HG03045 (cell line): ENCODE results near the gene TBC1D3B.
"Not testable (repeated sequence)": the region's sequence is repeated elsewhere in the genome, so short reads cannot be mapped to it uniquely, and the experiment has no call there.

Experiments
- ATAC-seq: cut with Tn5 transposase; IDR thresholded peaks from one replicate; pipeline ENCODE4 v1.9.1; 2021; ENCODE audit warnings: mild to moderate bottlenecking, moderate library complexity; ENCODE audit not compliant: unreplicated experiment

The TBC1D3B gene

GRCh38 chr17:36201506-36201905, 25.1 kb upstream of the TBC1D3B start:
- ATAC-seq, result not testable (repeated sequence)

- ATAC-seq, result not testable (repeated sequence)
These were observed 24.7 kb upstream of the TBC1D3B start for GRCh38 chr17:36201102-36201501.

GRCh38 chr17:36198831-36199465, 22.5 kb upstream of the TBC1D3B start:
- ATAC-seq, result no peak

- ATAC-seq, result no peak
These were observed 20.9 kb upstream of the TBC1D3B start for GRCh38 chr17:36197387-36197703.

GRCh38 chr17:36196131-36196486, 19.7 kb upstream of the TBC1D3B start:
- no peak for ATAC-seq

GRCh38 chr17:36195434-36196130, 19.1 kb upstream of the TBC1D3B start:
- no peak for ATAC-seq

- not testable (repeated sequence) for ATAC-seq
These were observed 18.5 kb upstream of the TBC1D3B start for GRCh38 chr17:36194832-36195433.

GRCh38 chr17:36194147-36194831, 17.9 kb upstream of the TBC1D3B start:
- ATAC-seq, result not testable (repeated sequence)

GRCh38 chr17:36193216-36193775, 16.9 kb upstream of the TBC1D3B start:
- no peak for ATAC-seq

GRCh38 chr17:36190549-36191330, 14.3 kb upstream of the TBC1D3B start:
- not testable (repeated sequence) for ATAC-seq

GRCh38 chr17:36189993-36190392, 13.6 kb upstream of the TBC1D3B start:
- ATAC-seq, result not testable (repeated sequence)

GRCh38 chr17:36188891-36189306, 12.5 kb upstream of the TBC1D3B start:
- peak; percentile 39 for ATAC-seq

- not testable (repeated sequence) for ATAC-seq
These were observed 11.7 kb upstream of the TBC1D3B start for GRCh38 chr17:36187943-36188665.

- not testable (repeated sequence) for ATAC-seq
These were observed 10.7 kb upstream of the TBC1D3B start for GRCh38 chr17:36186810-36187763.

- no peak for ATAC-seq
These were observed 9.0 kb upstream of the TBC1D3B start for GRCh38 chr17:36185416-36185815.

GRCh38 chr17:36184023-36184765, 7.8 kb upstream of the TBC1D3B start:
- no peak for ATAC-seq

GRCh38 chr17:36183001-36183971, 6.8 kb upstream of the TBC1D3B start:
- no peak for ATAC-seq
